ENCODE data around the gene ZNF610.
"Not testable (repeated sequence)": the region's sequence is repeated elsewhere in the genome, so short reads cannot be mapped to it uniquely, and the experiment has no call there.

- TF ChIP-seq POLR2AphosphoS5 (IDR thresholded peaks at IDR 0.05; ENCODE audit: borderline replicate concordance, low read depth, low read length); EZH2 (IDR thresholded peaks at IDR 0.05); FOXP2 (optimal IDR thresholded peaks at IDR 0.05; ENCODE audit: control extremely low read depth, extremely low read length, insufficient read depth): not testable (repeated sequence)
Measured at GRCh38 chr19:52339022-52339421, 3.0 kb downstream of the ZNF610 start.

Data from SK-N-MC (cell line).